ENCODE measurements around the gene POLR2B.

The POLR2B gene

GRCh38 chr4:57013543-57014120, 34.9 kb downstream of the POLR2B start:
- no peak overlapping the region for H3K4me3 ChIP-seq (ENCODE audit: low read depth, low read length)
- TF ChIP-seq CTCF (conservative IDR thresholded peaks at IDR 0.05; ENCODE audit: low read depth, low read length): no peak
- peak; percentile 12 for DNase-seq (ENCODE audit: low read depth)

- peak; percentile 51 for DNase-seq (ENCODE audit: low read depth)
- peak; percentile 27 for TF ChIP-seq CTCF (conservative IDR thresholded peaks at IDR 0.05; ENCODE audit: low read depth, low read length)
- H3K4me3 ChIP-seq (ENCODE audit: low read depth, low read length): no peak overlapping the region
Observed at GRCh38 chr4:57018980-57019379, 40.3 kb downstream of the POLR2B start.

- no peak for TF ChIP-seq CTCF (conservative IDR thresholded peaks at IDR 0.05; ENCODE audit: low read depth, low read length)
- DNase-seq (ENCODE audit: low read depth): peak; percentile 78
Observed at GRCh38 chr4:57020467-57021101, 41.9 kb downstream of the POLR2B start.

GRCh38 chr4:57023104-57023503, 44.4 kb downstream of the POLR2B start:
- peak; percentile 88 for DNase-seq (ENCODE audit: low read depth)
- no peak overlapping the region for H3K4me3 ChIP-seq (ENCODE audit: low read depth, low read length)
- TF ChIP-seq CTCF (conservative IDR thresholded peaks at IDR 0.05; ENCODE audit: low read depth, low read length): no peak

More at GRCh38 chr4:57020467-57021101, 41.9 kb downstream of the POLR2B start:
- no peak overlapping the region for H3K4me3 ChIP-seq (ENCODE audit: low read depth, low read length)

GRCh38 chr4:57034520-57034919, 55.8 kb downstream of the POLR2B start:
- no peak overlapping the region for H3K4me3 ChIP-seq (ENCODE audit: low read depth, low read length)
- DNase-seq (ENCODE audit: low read depth): no peak
- TF ChIP-seq CTCF (conservative IDR thresholded peaks at IDR 0.05; ENCODE audit: low read depth, low read length): no peak

- peak; percentile 73 for DNase-seq (ENCODE audit: low read depth)
- no peak overlapping the region for H3K4me3 ChIP-seq (ENCODE audit: low read depth, low read length)
- TF ChIP-seq CTCF (conservative IDR thresholded peaks at IDR 0.05; ENCODE audit: low read depth, low read length): peak; percentile 89
Observed at GRCh38 chr4:57037982-57038604, 59.4 kb downstream of the POLR2B start.
